Activated naive CD8-positive, alpha-beta T cell (primary cell): ENCODE results near the gene CACNA1G.

Experiments used
- H3K27ac Mint-ChIP-seq: one replicate; pipeline ENCODE4 v1.8.0; 2021; ENCODE audit warnings: mixed read lengths
- H3K27me3 Mint-ChIP-seq: one replicate; pipeline ENCODE4 v1.8.0; 2021; ENCODE audit warnings: mixed read lengths
- H3K36me3 Mint-ChIP-seq: one replicate; pipeline ENCODE4 v1.8.0; 2021; ENCODE audit warnings: mixed read lengths
- H3K4me1 Mint-ChIP-seq: one replicate; pipeline ENCODE4 v1.8.0; 2021; ENCODE audit warnings: low read depth, mixed read lengths
- H3K4me3 Mint-ChIP-seq: one replicate; pipeline ENCODE4 v1.8.0; 2021; ENCODE audit warnings: mild to moderate bottlenecking, mixed read lengths
- H3K9me3 Mint-ChIP-seq: one replicate; pipeline ENCODE4 v1.8.0; 2021; ENCODE audit warnings: low read depth, mixed read lengths

CACNA1G gene

DNA sequence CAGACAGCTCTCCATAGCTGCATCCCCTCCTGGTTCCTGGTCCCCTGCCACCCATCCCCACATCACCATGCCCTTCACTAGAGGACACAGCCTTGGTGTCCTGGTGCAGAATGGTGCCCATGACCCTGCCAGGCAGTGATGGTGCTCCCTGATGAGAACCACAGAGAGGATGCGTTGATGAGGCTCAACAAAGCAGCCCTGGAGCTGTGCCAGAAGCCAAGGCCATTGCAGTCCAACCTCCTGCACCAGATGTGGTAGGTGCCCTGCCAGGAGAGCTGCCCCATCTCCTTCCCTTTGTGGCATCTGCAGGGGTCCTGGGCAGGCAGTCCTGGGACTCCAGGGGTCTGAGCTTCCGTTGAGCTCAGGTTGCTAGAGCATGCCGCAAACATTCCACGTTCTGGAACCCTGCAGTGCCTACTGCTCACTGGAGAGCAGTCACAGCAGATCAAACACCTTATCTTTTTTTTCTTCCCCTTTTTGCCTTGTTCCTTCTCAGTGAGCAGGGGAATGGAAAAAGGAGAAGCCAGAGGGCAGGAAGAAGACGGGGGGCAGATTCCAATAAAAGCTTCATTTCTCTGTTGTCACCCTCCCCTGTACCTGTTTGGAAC, 33.3 kb upstream of the CACNA1G start:
- no peak overlapping the region for H3K27ac Mint-ChIP-seq
- H3K36me3 Mint-ChIP-seq: peaks cover 2% of the 10 kb centered on the region
- no peaks in the 10 kb centered on the region for H3K9me3 Mint-ChIP-seq
- H3K4me1 Mint-ChIP-seq: peaks cover 6% of the 10 kb centered on the region
- no peak overlapping the region for H3K4me3 Mint-ChIP-seq
- peaks cover 23% of the 10 kb centered on the region for H3K27me3 Mint-ChIP-seq

DNA sequence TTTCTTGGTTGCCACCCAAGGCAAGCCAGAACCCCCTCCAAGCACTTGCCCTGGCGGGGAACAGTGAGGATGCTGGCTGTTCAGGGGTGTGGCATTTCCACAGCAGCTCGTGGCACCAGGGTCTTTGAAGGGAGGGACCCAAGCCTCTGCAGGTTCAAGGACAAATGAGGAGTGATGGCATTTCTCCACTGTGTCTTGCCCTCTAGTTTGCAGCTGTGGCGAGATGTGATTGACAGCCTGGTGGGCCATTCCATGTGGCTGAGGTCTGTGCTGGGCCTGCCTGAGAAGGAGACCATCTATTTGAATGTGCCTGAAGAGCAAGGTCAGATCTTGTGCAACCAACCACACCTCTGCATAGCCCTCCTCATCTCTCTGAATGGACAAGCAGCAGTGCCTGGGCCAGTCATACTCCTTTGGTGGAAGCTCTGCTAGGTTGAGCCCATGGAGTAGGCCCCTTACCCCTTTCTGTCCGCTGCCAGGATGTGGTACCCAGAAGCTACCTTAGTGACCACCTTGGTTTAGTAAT, 32.5 kb upstream of the CACNA1G start:
- Mint-ChIP-seq H3K27me3 (peaks cover 23% of the 10 kb centered on the region), H3K27ac (no peak overlapping the region), H3K9me3 (no peaks in the 10 kb centered on the region), H3K4me3 (no peak overlapping the region), H3K36me3 (peaks cover 2% of the 10 kb centered on the region), H3K4me1 (peaks cover 10% of the 10 kb centered on the region)

DNA sequence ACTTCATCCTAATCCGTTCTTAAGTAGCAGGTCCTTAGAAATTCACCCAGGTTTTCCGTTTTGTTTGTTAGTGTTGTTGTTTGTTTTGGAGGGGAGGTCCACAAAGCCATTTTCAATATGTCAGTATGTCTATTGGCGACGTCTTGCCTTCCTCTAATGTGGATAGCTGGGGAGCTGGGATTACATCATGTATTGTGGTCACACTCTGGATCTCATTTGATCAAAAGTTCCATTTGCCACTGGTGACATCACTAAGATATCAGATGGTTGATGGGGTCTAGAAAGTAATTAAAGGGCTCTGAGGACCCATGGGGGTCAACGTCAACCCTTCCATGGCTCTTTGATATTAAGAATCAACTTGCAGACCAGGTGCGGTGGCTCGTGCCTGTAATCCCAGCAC, 30.7 kb upstream of the CACNA1G start:
- Mint-ChIP-seq H3K9me3 (no peaks in the 10 kb centered on the region), H3K4me1 (peaks cover 23% of the 10 kb centered on the region), H3K36me3 (peaks cover 2% of the 10 kb centered on the region), H3K27ac (no peak overlapping the region), H3K4me3 (no peak overlapping the region), H3K27me3 (peaks cover 31% of the 10 kb centered on the region)

DNA sequence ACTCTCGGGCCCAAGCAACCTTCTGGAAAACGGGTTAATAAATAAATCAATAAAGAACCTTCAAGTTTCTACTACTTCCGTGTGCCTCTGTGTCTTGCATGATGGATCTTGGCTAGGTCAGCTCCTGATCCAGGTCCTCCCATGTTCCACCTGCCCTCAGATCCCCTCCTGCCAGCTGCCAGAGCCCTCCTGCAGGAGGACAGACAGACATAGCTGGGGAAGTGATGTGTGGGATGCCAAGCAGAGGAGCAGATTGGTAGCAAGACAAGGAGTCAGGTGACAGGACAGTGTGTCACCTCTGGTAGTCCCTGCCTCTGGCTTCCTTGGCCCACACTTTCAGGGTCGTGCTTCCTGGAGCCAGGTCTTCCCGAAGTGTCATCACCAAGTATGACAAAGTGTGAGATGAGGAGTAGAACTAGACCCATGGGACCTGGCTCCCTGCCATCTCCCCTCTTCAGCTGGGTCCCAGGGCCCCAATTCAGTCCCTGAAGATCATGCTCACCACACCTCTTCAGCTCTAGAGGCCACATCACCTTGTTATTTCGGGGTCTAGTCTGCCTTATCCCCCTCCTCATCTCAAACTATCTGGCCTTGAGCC, 29.0 kb upstream of the CACNA1G start:
- Mint-ChIP-seq H3K4me1 (peaks cover 23% of the 10 kb centered on the region), H3K27me3 (peaks cover 34% of the 10 kb centered on the region), H3K4me3 (no peak overlapping the region), H3K27ac (no peak overlapping the region), H3K9me3 (no peaks in the 10 kb centered on the region), H3K36me3 (peaks cover 2% of the 10 kb centered on the region)

DNA sequence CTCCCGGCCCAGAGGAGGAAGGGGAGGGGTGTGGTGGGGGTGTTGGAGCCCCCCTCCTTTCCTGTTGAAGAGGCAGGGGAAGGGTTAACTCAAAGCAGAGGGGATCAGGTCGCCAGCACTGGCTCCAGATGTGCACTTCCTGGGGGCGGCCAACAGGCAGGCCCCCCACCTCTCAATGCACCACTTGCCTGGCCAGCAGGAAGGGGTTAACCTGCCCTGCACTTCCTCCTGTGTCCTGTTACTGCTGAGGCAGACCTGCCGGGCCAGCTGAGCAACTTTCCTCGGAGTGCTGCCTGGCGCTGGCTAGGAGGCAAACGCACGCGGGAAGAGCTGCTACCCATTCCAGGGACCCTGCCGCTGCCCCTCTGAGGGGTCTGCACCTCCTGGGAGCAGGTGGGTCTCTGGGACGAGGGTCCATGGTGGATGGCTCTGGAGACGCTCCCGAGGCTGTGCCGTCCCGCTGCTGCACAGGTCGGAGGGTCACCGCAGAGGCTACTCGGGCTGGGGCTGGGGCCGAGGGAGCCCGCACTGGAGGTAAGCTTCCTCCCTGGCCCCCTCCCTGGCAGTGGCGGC, 28.0 kb upstream of the CACNA1G start, which contains the start of gene EPN3:
Gene EPN3 (plus strand): TSS at position 284 of the 573 bp plus-strand sequence. CDS start 3,822 bp downstream, outside the sequence.
- H3K4me3 Mint-ChIP-seq: peak within 1 kb of the TSS; percentile 61
- H3K27ac Mint-ChIP-seq: no peak within 1 kb of the TSS
- H3K9me3 Mint-ChIP-seq: no peaks in the 10 kb centered on the region
- H3K27me3 Mint-ChIP-seq: peaks cover 34% of the 10 kb centered on the region
- peaks cover 2% of the 10 kb centered on the region for H3K36me3 Mint-ChIP-seq
- H3K4me1 Mint-ChIP-seq: peaks cover 23% of the 10 kb centered on the region

DNA sequence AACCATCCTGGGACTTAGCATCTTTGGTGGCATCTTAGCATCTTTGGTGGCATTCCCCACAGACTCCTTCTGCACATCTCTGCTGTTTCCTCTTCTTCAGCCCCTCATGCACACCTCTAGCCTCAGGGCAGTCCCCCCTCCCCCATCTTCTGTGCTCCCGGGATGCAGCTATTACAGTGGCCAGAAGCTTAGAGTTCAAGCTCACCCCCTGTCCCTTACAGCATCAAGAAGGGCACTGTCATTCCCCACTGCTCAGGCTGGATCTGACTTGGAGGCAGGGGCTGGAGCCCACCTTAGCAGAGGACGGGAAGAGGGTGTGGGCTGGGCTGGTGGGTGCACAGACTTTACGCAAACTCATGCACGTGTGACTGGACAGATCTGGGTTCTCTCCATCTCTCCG, 27.3 kb upstream of the CACNA1G start:
- Mint-ChIP-seq H3K9me3 (no peaks in the 10 kb centered on the region), H3K36me3 (peaks cover 2% of the 10 kb centered on the region), H3K4me3 (peak overlapping the region; percentile 61), H3K4me1 (peaks cover 23% of the 10 kb centered on the region), H3K27me3 (peaks cover 34% of the 10 kb centered on the region), H3K27ac (no peak overlapping the region)

DNA sequence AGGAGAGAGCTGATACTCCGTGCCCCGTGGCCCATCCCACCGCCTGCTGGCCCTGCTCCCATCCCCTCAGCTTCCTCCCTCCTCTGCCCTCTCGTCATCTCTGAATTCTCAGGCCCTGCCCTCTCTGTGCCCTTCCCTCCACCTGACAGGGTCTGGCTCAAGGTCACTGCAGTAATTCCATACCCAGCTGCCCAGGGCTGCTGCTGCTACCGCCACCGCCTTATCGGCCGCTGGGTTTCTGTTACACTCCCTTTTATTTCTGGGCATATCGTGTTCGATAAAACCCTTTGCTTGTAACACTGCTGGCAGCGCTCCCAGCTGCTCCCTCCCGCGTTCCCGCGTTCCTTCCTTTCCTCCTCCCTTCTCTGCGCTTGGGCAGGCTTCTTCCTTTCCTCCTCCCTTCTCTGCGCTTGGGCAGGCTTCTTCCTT, 26.8 kb upstream of the CACNA1G start:
- no peaks in the 10 kb centered on the region for H3K9me3 Mint-ChIP-seq
- peaks cover 2% of the 10 kb centered on the region for H3K36me3 Mint-ChIP-seq
- no peak overlapping the region for H3K27ac Mint-ChIP-seq
- H3K4me1 Mint-ChIP-seq: peaks cover 23% of the 10 kb centered on the region
- peak overlapping the region; percentile 61 for H3K4me3 Mint-ChIP-seq
- H3K27me3 Mint-ChIP-seq: peaks cover 32% of the 10 kb centered on the region

DNA sequence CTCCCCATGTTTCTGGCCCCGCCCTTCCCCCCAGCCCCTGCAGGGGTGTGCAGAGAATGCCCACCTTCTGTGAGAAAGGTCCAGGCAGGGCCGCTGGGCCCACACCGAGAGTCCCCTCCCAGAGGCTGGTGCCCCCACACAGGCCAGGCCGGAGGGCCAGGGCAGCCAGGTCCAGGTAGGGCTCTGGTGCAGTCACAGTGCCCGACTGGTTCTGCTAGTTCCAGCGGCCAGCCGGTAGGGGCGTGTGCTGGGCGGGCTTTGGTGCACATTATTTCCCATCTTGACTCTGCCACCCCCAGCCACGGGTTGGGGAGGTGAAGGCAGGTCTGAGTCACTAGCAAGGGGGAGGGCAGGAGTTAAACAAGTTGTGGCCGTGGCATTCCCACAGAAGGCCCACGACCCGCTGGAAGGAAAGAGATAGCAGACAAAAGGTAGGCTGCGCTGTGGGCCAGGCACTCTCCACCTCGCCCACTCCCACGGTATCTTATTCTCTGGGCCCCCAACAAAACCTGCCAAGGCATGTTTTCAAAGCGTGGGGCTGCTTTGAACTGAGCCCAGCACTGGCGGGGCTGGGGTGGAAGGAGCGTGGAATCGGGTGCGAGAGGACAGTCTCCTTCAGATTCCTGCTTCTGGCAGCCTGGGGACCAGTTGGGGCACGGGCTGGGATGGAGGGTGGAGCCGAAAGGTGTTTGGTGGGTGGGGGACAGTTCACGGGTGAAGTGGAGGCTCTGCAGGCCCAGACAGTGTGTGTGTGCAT, 26.1 kb upstream of the CACNA1G start:
- Mint-ChIP-seq H3K4me1 (peaks cover 23% of the 10 kb centered on the region), H3K27ac (no peak overlapping the region), H3K27me3 (peaks cover 28% of the 10 kb centered on the region), H3K36me3 (peaks cover 2% of the 10 kb centered on the region), H3K4me3 (peak overlapping the region; percentile 61), H3K9me3 (no peaks in the 10 kb centered on the region)

DNA sequence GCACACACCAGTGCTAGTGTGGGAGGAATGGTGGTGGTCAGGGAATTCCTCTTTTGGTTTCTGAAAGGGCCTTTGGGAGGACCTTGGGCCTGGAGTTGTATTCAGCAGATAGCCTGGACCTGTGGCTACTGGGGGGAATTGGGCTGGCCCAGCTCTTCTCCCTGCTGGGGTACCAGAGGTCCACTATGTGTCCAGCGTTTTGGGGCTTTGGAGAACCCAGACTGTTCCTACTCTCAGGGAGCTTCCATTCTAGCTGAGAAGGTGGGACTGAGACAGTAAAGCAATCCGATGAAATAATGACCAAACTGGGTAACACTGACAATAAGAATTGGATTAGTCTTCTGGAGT, 25.6 kb upstream of the CACNA1G start:
- Mint-ChIP-seq H3K9me3 (no peaks in the 10 kb centered on the region), H3K27me3 (peaks cover 23% of the 10 kb centered on the region), H3K27ac (no peak overlapping the region), H3K4me1 (peaks cover 23% of the 10 kb centered on the region), H3K36me3 (peaks cover 2% of the 10 kb centered on the region), H3K4me3 (no peak overlapping the region)

DNA sequence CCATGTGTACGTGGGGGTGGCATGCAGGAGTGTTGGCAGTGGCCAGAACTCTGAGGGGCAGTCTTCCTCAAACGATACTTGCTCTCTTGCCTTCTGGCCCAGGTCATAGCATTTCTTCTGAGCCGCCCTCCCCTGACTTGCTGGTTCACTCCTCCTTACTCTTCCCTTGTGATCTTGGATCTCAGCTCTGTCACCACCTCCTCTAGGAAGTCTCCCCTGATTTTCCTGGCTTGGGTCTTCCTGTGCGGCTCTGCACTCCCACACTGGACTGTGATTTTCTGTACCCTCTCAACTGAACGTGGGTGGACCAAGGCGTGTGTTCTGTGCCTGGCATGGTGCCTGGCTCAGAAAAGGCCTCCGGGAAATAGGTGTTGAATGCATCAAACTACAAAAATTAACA, 25.1 kb upstream of the CACNA1G start:
- no peaks in the 10 kb centered on the region for H3K9me3 Mint-ChIP-seq
- peaks cover 2% of the 10 kb centered on the region for H3K36me3 Mint-ChIP-seq
- peaks cover 22% of the 10 kb centered on the region for H3K27me3 Mint-ChIP-seq
- no peak overlapping the region for H3K4me3 Mint-ChIP-seq
- peaks cover 23% of the 10 kb centered on the region for H3K4me1 Mint-ChIP-seq
- H3K27ac Mint-ChIP-seq: no peak overlapping the region

DNA sequence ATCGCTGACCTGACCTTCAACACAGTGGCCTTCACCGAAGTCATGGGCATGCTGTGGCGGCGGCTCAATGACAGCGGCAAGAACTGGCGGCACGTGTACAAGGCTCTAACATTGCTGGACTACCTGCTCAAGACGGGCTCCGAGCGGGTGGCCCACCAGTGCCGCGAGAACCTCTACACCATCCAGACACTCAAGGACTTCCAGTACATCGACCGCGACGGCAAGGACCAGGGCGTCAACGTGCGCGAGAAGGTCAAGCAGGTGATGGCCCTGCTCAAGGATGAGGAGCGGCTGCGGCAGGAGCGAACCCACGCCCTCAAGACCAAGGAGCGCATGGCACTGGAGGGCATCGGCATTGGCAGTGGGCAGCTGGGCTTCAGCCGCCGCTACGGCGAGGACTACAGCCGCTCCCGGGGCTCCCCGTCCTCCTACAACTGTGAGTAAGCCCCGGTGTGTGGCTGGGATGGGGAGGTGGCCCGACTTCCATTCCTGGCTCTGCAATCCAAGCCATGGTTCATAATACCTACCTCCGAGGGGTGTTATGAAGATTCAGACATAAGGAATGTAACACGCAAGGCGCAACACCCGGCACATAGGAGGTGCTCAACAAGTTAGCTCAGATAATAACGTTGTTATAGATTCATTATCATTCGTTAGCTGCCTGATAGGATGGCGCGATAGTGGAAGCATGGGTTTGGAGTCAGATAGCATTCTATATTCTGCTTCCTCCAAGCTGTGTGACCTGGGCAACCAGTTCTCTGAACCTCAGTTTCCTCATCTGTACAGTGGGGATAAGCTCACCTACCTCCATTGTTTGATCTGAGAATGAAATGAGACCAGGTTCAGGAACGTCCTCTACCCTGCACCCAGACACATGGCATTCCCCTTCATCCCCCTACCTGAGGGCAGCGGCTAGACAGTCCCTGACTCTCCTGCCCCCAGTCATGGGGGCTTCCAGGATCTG, 23.6 kb upstream of the CACNA1G start:
- no peaks in the 10 kb centered on the region for H3K9me3 Mint-ChIP-seq
- no peak overlapping the region for H3K27ac Mint-ChIP-seq
- H3K4me3 Mint-ChIP-seq: no peak overlapping the region
- peaks cover 22% of the 10 kb centered on the region for H3K4me1 Mint-ChIP-seq
- peaks cover 12% of the 10 kb centered on the region for H3K27me3 Mint-ChIP-seq
- H3K36me3 Mint-ChIP-seq: no peaks in the 10 kb centered on the region

DNA sequence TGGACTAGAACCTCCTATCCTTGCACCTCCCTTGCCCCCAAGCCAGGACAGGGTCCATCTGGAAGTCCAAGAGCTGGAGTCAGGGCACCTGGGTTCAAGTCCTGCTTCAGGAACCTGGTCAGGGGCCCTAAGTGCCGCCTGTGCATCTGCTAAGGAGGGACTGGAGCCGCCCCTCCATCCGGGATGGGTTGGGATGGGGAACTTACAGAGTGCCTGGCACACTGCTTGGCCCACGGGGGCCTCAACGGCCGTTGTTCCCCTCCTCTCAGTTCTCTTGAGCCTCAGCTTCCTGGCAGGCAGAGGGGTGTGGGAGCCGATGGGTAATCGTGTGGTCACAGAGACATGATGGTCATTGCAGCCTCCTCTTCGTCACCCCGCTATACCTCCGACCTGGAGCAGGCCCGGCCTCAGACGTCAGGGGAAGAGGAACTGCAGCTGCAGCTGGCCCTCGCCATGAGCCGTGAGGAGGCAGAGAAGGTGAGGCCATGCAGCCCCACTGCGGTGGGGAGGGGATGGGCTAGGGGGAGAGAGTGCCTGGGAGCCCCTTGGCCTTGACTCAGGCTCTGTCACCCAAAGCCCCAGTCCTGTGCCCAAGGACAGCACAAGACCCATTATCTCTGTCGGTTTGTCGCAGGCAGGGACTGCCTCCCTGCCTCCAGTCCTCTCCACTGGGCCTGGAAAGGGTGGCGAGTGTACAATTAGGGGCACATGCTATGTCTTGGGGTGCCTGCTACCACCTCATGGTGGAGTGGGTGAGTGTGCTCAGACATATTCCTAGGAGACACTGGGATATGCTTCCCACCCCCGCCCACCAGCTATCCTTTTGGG, 22.6 kb upstream of the CACNA1G start:
- H3K27me3 Mint-ChIP-seq: peaks cover 10% of the 10 kb centered on the region
- H3K27ac Mint-ChIP-seq: no peak overlapping the region
- H3K4me1 Mint-ChIP-seq: peaks cover 21% of the 10 kb centered on the region
- H3K4me3 Mint-ChIP-seq: no peak overlapping the region
- no peaks in the 10 kb centered on the region for H3K9me3 Mint-ChIP-seq
- no peaks in the 10 kb centered on the region for H3K36me3 Mint-ChIP-seq

DNA sequence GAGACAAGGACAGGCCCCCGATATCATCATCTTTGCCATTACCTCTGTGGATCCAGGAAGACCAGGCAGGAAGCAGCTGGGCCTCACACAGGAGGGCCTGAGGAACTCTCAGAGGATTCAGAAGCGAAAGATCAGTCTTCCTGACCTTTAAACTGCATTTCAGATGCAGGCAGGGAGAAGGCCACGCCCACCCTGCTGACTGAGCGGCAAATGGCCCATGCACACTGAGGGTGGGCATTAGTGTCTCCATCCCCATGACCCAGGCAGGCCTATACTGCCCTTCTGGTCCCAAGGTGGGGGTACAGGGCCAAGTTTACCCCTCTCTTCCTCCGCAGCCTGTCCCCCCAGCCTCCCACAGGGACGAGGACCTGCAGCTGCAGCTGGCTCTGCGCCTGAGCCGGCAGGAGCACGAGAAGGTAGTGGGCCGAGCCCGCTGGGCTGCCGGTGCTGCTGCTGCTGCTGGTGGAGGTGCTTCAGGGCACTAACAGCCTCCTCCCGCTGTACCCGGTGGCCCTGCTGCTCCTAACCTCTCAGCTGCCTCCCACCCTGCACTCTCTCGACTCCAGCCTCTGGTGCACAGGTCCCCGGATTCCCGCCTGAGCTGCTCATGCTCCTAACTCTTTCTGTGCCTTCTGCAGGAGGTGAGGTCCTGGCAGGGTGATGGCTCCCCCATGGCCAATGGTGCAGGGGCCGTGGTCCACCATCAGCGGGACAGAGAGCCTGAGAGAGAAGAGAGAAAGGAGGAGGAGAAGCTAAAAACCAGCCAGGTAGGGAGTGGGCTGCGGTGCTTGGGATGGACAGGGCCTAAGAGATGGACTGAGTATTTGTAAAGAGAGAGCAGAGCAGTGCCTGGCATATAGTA, 21.7 kb upstream of the CACNA1G start:
- Mint-ChIP-seq H3K27me3 (peaks cover 5% of the 10 kb centered on the region), H3K4me1 (peaks cover 15% of the 10 kb centered on the region), H3K36me3 (no peaks in the 10 kb centered on the region), H3K4me3 (no peak overlapping the region), H3K9me3 (no peaks in the 10 kb centered on the region), H3K27ac (no peak overlapping the region)
